NK-92 (cell line): ENCODE data around the gene ORAI3.

Experiments
- DNase-seq: peaks from one replicate; lab custom pipeline; 2025; ENCODE audit not compliant: unreplicated experiment; lab: John Stamatoyannopoulos, UW

ORAI3 gene

DNA sequence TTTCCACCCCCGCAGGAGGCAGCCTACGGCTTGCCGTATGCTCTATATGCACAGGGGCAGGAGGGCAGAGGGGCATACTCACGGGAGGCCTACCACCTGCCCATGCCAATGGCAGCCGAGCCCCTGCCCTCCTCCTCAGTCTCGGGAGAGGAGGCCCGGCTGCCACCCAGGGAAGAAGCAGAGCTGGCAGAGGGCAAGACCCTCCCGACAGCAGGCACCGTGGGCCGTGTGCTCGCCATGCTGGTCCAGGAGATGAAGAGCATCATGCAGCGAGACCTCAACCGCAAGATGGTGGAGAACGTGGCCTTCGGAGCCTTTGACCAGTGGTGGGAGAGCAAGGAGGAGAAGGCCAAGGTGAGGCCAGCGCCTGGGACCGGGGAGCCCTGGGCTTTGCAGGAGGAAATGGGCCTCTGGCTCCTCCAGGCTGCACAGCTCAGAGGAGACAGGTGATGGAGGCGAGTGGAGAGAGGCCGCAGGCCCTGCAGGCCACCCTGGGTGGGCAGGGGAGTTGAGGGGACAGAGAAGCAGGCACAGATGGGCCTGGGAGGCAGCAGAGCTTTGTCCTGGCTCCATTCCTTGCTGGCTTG lies 17.3 kb downstream of the ORAI3 start:
- no peak for DNase-seq

DNA sequence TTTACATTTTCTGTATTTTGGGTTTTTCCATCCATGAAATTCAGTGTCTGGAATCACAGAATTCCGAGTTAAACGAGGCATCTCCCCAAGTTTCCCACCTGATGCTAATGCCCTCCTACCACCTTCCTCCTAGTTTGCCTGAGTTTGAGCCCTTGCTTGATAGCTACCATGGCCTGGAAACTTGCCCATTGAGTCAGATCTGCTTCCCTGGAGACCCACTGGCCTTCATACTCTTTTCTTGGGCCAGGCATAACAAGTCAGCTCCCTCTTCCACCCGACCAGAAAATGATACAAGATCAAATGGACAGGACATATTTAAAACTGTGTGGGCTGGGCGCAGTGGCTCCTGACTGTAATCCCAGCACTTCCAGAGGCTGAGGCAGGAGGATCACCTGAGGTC lies 18.9 kb downstream of the ORAI3 start:
- no peak for DNase-seq

DNA sequence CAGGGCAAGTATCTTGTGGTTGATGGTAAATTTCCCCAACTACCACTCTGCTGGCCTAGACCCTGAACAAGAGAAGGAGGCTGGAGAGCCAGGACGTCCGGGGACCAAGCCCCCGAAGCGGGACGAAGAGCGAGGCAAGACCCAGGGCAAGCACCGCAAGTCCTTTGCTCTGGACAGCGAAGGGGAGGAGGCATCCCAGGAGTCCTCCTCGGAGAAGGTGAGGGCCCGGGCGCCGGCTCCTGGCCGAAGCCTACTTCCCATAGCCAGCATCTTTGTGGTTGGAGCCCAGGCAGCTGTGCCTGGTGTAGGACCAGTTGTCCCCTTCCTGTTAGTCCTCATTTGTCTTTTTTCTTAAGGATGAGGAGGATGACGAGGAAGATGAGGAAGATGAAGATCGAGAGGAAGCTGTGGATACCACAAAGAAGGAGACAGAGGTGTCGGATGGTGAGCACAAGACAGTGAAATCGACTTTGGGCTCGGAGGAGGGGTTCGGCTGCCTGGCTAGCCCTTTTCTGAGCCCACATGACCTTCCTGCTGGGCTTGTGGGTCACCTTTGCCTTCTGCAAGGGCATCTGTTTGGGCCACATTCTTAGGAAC lies 20.5 kb downstream of the ORAI3 start:
- DNase-seq, result no peak

DNA sequence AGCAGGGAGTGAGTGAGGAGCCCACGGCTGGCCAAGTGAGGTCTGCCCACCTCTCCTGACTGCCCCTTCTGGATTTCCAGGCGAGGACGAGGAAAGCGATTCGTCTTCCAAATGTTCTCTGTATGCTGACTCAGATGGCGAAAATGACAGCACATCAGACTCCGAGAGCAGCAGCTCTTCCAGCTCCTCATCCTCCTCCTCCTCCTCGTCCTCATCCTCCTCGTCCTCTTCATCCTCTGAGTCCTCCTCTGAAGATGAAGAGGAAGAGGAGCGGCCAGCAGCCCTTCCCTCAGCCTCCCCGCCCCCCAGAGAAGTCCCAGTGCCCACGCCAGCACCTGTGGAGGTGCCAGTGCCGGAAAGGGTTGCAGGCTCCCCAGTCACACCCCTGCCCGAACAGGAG lies 22.4 kb downstream of the ORAI3 start:
- no peak for DNase-seq

DNA sequence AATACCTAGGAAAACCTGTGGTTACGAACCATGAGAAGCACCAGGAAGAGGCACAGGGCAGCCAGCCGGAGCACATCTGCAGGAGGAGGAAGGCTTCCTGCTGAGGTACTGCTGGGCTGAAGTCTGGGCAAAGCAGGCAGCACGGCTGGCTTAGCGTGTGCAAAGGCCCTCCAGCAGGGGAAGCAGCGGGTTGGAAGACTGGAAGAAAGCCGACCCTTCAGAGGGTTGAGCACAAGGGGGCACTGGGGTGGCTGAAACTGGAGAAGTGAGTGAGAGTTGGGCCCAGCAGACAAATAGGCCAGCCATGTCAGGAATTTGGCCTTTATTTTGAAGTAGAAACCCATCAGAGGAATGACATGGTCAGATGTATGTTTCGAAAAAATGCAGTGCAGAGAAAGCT lies 24.0 kb downstream of the ORAI3 start:
- no peak for DNase-seq

DNA sequence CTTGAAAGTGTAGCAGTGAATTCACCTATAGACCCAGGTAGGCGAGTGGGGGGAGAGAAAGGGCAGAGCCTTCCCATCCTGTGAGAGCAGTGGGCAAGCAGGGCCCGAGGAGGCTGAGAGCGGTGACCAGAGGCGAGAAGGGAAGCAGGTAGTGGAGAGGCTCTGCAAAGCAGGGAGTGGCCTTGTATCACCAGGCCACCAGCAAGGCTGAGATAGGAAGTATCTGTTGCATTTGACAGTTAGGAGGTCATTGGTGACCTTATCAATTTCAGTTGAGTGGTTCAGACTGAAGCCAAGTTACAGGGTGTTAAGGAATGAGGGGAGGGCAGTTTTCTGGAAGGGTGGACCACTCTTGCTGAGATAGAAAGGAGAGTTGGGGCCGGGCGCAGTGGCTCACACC lies 25.5 kb downstream of the ORAI3 start:
- DNase-seq, result no peak

DNA sequence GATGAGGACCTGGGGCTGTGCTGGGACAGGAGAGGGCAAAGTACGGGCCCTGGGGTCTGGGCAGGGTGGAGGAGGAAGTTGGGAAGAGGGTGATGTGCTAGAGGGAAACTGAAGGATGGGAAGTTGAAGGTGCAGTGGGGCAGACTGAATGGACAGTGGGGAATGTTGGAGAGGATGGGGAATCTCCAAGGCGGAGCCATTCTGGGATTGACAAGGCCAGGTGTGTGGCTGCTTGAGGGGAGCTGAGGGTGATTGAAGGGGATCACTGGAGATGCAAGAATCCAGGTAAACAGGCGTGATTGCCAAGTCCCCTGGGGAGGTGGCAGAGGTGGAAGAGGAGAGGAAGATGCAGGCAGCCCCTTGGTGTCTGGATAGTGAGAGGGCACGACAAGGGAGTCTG lies 27.6 kb downstream of the ORAI3 start:
- DNase-seq, result no peak

DNA sequence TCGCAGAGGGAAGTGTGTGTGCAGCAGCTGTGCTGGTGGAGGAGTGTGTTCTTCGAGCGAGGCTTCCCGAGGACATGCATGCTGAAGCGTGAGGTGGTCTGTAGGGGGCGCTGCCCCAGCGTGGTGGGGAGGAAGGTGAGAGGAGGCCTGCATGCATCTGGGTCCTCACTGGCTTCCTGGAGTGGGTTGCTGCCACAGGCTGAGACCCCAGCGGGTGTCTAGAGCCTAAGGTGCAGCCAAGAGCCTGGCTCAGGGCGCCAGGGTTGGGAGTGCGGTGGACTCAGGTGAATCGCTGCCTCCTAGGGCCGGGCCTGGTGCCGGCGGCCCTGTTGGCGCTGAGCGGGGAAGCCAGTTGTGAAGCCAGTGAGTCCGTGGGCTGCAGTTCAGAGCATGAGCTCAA lies 28.6 kb downstream of the ORAI3 start:
- no peak for DNase-seq

DNA sequence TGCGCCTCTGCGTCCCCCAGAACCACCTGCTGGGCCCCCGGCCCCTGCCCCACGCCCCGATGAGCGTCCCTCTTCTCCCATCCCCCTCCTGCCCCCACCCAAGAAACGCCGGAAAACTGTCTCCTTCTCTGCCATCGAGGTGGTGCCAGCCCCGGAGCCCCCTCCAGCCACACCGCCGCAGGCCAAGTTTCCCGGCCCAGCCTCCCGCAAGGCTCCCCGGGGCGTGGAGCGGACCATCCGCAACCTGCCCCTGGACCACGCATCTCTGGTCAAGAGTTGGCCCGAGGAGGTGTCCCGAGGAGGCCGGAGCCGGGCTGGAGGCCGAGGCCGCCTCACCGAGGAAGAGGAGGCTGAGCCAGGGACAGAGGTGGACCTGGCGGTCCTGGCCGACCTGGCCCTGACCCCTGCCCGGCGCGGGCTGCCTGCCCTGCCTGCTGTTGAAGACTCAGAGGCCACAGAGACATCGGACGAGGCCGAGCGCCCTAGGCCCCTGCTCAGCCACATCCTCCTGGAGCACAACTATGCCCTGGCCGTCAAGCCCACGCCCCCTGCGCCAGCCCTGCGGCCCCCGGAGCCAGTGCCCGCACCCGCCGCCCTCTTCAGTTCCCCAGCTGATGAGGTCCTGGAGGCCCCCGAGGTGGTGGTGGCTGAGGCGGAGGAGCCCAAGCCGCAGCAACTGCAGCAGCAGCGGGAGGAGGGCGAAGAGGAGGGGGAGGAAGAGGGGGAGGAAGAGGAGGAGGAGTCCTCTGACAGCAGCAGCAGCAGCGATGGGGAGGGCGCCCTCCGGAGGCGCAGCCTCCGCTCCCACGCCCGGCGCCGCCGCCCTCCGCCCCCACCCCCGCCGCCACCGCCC lies 30.5 kb downstream of the ORAI3 start:
- no peak for DNase-seq

DNA sequence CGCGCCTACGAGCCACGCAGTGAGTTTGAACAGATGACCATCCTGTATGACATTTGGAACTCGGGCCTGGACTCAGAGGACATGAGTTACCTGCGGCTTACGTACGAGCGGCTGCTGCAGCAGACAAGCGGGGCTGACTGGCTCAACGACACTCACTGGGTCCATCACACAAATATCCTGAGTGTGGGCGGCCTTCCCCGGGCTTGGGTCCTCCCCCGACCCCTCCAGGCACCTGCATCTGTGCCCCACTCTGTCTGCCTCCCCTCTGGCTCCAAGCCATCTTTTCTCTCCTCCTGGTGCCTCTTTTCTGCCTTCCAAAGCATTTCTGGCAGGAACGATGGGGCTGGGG lies 31.1 kb downstream of the ORAI3 start:
- no peak for DNase-seq

DNA sequence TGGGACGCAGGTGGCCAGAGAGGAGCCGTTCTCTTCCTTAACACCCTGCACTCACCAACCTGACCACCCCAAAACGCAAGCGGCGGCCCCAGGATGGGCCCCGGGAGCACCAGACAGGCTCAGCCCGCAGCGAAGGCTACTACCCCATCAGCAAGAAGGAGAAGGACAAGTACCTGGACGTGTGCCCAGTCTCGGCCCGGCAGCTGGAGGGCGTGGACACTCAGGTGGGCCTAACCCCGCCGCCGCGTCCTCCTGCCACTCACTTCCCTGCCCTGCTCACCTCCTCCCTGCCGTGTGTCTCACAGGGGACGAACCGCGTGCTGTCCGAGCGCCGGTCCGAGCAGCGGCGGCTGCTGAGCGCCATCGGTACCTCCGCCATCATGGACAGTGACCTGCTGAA lies 31.6 kb downstream of the ORAI3 start:
- no peak for DNase-seq

DNA sequence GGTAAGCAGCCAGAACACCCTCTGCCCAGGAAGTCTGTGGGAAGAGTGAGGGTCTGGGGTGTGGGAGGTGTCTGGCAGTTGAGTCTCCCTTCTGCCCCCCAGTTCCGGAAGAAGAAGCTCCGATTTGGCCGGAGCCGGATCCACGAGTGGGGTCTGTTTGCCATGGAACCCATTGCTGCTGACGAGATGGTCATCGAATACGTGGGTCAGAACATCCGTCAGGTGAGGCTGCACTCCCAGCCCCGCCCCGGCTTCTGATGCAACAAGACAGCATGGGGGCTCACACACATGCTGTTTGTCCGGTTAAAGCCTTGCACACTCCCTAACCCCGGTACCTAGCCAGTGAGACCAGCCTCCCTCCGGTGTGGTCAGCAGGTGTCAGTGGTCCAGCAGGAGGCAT lies 32.1 kb downstream of the ORAI3 start:
- no peak for DNase-seq

DNA sequence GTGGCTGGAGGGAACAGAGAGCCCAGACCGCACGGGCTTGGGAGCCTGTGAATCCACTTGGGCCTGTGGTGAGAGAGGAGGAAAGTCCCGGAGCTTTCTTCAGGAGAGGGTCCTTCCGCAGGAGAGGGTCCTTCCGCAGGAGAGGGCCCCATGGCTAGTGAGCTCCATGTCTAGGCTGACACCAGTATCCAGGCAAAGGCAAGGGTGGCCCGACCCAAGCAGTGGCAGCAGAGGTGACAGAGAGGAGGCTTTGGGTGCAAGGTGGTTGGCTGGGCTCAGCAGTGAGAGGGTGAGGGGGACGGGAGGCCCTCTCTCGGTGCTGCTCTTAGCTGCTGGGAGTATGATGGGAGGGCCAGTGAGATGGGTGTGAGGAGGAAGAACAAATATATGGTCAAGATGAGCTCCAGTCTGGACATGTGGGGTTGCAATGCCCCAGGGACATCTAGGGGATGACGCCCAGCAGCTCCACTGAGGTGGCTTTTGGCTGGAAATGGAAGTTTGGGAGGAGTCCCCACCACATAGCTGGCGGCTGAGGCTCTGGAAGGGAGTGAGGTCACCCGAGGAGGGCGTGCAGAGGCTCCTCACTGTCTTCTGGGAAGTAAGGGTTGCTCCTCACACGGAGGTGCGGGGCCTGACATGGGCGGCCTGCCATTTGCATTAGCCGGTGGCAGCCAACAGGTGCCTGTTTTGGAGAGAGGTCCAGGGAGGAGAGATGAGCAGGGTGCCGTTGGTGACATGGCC lies 33.9 kb downstream of the ORAI3 start:
- DNase-seq, result no peak

DNA sequence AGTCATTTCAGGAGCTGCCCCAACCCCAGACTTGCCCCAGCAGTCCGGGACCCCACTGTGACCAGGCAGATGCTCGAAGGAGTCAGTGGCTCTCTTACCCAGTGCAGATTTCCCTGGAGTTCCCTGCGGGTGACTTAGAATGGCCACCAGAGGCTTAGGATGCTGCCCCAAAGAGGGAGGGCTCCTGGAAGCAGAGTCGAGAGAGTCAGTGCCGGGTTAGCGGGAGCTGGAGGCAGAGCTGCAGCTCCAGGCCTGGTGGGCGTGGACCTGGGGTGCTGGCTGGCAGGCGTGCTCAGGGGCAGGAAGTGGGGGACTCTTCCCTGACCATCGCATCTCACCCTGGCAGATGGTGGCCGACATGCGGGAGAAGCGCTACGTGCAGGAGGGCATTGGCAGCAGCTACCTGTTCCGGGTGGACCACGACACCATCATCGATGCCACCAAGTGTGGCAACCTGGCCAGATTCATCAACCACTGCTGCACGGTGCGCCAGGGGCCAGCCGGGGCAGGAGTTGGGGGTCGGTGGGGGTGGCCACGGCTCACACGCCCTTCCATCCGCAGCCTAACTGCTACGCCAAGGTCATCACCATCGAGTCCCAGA lies 34.5 kb downstream of the ORAI3 start:
- DNase-seq, result no peak

DNA sequence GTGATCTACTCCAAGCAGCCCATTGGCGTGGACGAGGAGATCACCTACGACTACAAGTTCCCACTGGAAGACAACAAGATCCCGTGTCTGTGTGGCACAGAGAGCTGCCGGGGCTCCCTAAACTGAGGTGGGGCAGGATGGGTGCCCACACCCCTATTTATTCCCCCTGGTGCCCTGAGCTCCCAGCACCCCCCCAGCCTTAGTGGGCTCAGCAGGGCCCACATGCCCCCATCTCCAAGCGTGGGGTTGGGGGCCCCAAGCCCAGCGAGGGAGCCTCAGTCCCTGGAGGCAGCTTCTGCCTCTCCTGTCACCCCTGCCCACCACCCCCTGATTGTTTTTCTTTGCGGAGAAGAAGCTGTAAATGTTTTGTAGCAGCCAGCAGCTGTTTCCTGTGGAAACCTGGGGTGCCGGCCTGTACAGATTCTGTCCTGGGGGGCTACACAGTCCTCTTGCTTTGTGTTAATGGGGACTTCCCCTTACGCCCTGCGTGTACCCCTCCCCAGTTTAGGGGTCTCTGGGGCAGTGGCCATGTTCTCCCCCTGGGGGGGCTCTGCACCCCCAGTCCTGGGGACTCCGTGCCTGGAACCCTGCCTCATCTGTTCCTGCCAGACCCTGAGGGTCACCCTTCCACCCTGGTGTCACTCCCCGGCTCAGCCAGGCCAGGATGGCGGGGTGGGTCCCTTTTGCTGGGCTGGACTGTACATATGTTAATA lies 35.2 kb downstream of the ORAI3 start:
- DNase-seq, result no peak

DNA sequence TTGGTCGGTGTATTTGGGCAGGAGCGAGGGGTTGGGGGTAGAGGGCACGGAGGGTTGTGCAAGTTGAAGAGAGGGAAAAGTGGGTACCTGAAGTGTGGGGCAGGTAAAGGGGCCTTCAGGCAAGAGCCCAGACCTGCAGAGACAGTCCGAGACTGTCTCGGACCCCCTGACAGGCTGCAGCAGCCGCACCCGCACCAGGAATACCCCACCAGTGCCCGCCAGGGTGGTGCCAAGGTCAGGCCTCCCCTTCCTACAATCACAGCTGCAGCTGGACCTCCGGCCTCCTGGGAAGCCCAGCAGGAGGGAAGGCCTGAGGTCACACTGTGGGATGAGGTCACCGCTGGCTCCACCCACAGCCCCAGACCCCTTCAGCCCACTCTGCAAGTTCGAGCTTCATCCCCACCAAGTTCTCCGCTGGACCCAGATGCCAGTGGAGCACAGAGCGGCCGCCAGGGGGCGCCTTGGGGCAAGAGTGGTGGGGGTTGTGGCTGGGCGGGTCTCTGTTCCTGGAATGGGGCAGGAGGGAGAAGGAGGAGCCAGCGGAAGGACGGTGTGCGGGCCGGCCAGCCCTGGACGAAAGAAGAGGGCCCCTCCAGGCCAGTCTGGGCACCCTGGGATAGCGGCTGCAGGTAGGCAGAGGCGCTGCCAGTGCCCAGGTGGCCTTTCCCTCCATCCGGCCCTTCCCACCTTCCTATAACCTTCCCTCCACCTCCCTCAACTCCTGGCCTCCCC lies 36.0 kb downstream of the ORAI3 start, which contains the start of gene HSD3B7:
Gene HSD3B7 (plus strand): TSS at position 539 of the 732 bp plus-strand sequence. CDS start 452 bp downstream, outside the sequence.
- DNase-seq, result no peak

DNA sequence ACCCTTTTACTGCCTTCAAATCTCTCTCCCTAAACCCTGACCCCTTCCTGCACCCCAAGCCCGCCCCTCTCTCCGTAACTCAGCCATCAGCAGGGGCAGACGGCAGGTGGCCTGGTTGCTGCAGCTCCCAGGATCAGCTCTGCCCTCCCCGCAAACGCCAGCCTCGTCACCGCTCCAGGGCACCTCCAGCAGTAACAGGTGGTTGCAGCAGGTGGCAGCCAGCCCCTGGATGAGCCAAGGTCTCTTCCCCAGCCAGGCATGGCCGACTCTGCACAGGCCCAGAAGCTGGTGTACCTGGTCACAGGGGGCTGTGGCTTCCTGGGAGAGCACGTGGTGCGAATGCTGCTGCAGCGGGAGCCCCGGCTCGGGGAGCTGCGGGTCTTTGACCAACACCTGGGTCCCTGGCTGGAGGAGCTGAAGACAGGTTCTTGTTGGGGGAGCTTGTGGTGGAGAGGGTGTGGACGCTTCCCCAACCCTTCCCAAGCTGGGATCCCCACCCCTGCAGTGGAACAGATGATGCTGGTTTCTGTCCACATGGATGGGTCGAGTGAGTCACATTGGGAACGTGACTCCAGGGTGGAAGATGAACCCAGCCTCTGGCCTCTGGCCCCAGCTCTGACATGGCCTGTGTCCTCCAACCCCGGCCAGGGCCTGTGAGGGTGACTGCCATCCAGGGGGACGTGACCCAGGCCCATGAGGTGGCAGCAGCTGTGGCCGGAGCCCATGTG lies 36.7 kb downstream of the ORAI3 start:
- no peak for DNase-seq

DNA sequence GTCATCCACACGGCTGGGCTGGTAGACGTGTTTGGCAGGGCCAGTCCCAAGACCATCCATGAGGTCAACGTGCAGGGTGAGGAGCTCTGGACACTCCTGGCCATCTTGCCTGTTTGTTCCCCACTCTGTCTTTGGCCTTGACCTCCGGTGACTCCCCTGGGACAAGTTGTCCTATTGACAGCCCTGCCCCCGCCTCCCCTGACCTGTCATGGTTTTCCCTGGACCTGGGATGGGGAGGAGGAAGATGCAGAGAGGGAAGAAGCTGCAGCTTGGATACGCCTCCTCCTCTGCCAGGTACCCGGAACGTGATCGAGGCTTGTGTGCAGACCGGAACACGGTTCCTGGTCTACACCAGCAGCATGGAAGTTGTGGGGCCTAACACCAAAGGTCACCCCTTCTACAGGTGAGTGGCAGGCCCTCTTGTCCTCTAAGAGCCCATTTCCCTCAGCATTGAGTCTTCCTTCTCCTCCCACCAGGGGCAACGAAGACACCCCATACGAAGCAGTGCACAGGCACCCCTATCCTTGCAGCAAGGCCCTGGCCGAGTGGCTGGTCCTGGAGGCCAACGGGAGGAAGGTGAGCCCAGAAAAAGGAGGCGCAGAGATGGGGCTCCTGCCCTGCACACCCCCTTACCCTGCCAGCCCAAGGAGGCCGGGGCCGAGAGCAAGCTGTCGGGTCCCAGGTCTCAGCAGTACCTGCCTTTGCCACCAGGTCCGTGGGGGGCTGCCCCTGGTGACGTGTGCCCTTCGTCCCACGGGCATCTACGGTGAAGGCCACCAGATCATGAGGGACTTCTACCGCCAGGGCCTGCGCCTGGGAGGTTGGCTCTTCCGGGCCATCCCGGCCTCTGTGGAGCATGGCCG lies 37.5 kb downstream of the ORAI3 start:
- DNase-seq, result no peak
